HCT116 (cell line): ENCODE data around the gene MATCAP1. TPM values are rescaled to one million over a fixed set of nuclear protein-coding genes. Genes with fewer than 3 reads are reported as not detected.

Experiments used
- microRNA counts: library from miRNA; unstranded; fragments of <30 nt; microRNA quantifications from one replicate; lab custom pipeline; 2015
- microRNA-seq: library from miRNA; unstranded; fragments of <30 nt; microRNA quantifications from one replicate; pipeline ENCODE4, GENCODE V29; 2016; ENCODE audit warnings: borderline number of aligned reads
- total RNA-seq: library from RNA; stranded (reverse); gene quantifications from one replicate; pipeline ENCODE4 v1.2.1, GENCODE V29; 2021; ENCODE audit not compliant: unreplicated experiment

Gene MATCAP1
- total RNA-seq, 1 experiment from 2014 or later = 38.7 TPM

MicroRNAs within 50 kb of the gene (microRNA counts, 767-probe panel; counts per million panel counts)
- not detected for microRNA hsa-miR-328 (lab: Ali Mortazavi, UCI)

Small RNA genes within 50 kb of the gene (microRNA-seq; reads per million reads assigned to microRNA genes)
- gene MIR328 = 10.5 reads per million, percentile 30 among the genes with 10 or more reads in this experiment

Other genes starting within 250 kb of the MATCAP1 start
- 113 TPM for gene CIAO2B, start 249.6 kb downstream of the MATCAP1 start, total RNA-seq
- gene CES2, start 248.4 kb downstream of the MATCAP1 start, total RNA-seq = 35.4 TPM
- gene CES3, start 222.7 kb downstream of the MATCAP1 start, total RNA-seq = 10.8 TPM
- not detected for gene CES4A, start 195.4 kb downstream of the MATCAP1 start, total RNA-seq
- gene CBFB, start 154.8 kb downstream of the MATCAP1 start, total RNA-seq = 101 TPM
- gene PHAF1, start 74.0 kb downstream of the MATCAP1 start, total RNA-seq = 19.2 TPM
- 3.8 TPM for gene B3GNT9, start 33.0 kb downstream of the MATCAP1 start, total RNA-seq
- gene TRADD, start 24.1 kb downstream of the MATCAP1 start, total RNA-seq = 20.5 TPM
- gene FBXL8, start 24.0 kb downstream of the MATCAP1 start, total RNA-seq = 27.8 TPM
- 46.6 TPM for gene HSF4, start 19.2 kb downstream of the MATCAP1 start, total RNA-seq
- 54.0 TPM for gene NOL3, start 13.4 kb downstream of the MATCAP1 start, total RNA-seq
- 0.30 TPM for gene EXOC3L1, start 6.2 kb upstream of the MATCAP1 start, total RNA-seq
- gene E2F4, start 8.2 kb upstream of the MATCAP1 start, total RNA-seq = 114 TPM
- gene ELMO3, start 15.2 kb upstream of the MATCAP1 start, total RNA-seq = 45.8 TPM
- gene TMEM208, start 43.2 kb upstream of the MATCAP1 start, total RNA-seq = 36.1 TPM
- gene FHOD1, start 63.5 kb upstream of the MATCAP1 start, total RNA-seq = 69.2 TPM
- 5.6 TPM for gene SLC9A5, start 65.0 kb upstream of the MATCAP1 start, total RNA-seq
- gene PLEKHG4, start 95.6 kb upstream of the MATCAP1 start, total RNA-seq = 38.5 TPM
- gene KCTD19, start 142.8 kb upstream of the MATCAP1 start, total RNA-seq = not detected
- not detected for gene LRRC36, start 142.9 kb upstream of the MATCAP1 start, total RNA-seq
- gene TPPP3, start 209.5 kb upstream of the MATCAP1 start, total RNA-seq = 1.2 TPM
- gene ZDHHC1, start 232.5 kb upstream of the MATCAP1 start, total RNA-seq = 9.1 TPM
- 9.7 TPM for gene HSD11B2, start 247.2 kb upstream of the MATCAP1 start, total RNA-seq